ENCODE measurements around the gene LRP1B.

DNA sequence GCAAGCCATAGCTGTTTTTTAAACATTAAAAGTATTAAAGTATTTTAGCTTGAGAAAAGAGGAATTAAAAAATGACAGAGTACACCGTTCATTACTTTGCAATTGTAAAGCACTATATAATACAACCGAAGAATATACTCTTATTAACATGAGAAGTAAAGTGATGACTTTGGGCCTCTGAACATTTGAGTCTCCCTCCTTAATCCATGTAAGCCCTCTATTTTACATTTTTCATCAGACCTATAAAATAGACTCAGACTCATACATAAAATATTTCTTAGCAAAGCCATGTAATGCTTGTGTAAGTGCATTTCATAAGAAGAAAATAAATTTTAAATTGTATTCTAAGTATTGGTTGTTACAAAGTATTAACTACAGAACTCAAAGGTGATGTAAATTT, 198.6 kb downstream of the LRP1B start:
- TF ChIP-seq, protein P1, sequence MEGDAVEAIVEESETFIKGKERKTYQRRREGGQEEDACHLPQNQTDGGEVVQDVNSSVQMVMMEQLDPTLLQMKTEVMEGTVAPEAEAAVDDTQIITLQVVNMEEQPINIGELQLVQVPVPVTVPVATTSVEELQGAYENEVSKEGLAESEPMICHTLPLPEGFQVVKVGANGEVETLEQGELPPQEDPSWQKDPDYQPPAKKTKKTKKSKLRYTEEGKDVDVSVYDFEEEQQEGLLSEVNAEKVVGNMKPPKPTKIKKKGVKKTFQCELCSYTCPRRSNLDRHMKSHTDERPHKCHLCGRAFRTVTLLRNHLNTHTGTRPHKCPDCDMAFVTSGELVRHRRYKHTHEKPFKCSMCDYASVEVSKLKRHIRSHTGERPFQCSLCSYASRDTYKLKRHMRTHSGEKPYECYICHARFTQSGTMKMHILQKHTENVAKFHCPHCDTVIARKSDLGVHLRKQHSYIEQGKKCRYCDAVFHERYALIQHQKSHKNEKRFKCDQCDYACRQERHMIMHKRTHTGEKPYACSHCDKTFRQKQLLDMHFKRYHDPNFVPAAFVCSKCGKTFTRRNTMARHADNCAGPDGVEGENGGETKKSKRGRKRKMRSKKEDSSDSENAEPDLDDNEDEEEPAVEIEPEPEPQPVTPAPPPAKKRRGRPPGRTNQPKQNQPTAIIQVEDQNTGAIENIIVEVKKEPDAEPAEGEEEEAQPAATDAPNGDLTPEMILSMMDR (IDR thresholded peaks at IDR 0.05) = no peak
- TF ChIP-seq POLR2A (IDR thresholded peaks at IDR 0.05) = no peak

Data from vagina (tissue), 2 donors.